GM12891 (cell line): ENCODE measurements around the gene FGD5.

ENCODE experiments used
- PAX5 ChIP-seq: IDR thresholded peaks from 2 replicates; pipeline ENCODE4 v1.6.1; 2011; ENCODE audit warnings: low read length, moderate library complexity, mild to moderate bottlenecking; ENCODE audit not compliant: insufficient read depth, severe bottlenecking
- POLR2A ChIP-seq: IDR thresholded peaks from 2 replicates; pipeline ENCODE4 v1.6.1; 2011; ENCODE audit warnings: low read depth, low read length, control low read depth
- POLR2AphosphoS5 ChIP-seq: IDR thresholded peaks from 2 replicates; pipeline ENCODE4 v1.6.1; 2011; ENCODE audit warnings: low read depth, low read length, control low read depth
- POU2F2 ChIP-seq: IDR thresholded peaks from 2 replicates; pipeline ENCODE4 v1.6.1; 2011; ENCODE audit warnings: low read depth, mild to moderate bottlenecking, control low read depth, low read length, moderate library complexity
- TAF1 ChIP-seq: IDR thresholded peaks from 2 replicates; pipeline ENCODE4 v1.6.1; 2011; ENCODE audit warnings: low read depth, low read length, control low read depth

DNA sequence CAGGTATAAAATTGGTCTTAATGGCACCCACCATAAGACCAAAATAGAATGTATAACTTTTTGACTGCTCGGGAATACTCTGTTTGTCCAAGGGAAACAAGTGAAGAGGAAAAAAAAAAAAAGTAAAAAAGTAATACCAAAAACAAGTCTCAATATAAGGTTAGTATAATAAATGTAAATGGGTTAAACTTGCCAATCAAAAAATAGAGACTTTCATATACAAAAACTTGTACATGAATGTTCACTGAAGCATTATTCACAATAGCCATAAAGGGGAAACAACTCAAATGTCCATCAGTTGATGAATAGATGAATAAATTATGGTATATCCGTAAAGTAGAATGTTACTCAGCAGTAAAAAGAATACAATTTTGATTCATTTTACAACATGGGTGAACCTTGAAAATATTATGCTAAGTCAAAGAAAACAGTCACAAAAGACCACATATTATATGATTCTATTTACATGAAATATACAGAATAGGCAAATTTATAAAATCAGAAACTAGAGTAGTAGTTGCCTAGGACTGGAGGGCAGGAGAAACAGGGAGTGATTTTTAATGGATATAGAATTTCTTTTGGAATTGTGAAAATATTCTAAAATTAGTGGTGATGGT lies 39.6 kb upstream of the FGD5 start:
- no peak for TF ChIP-seq POLR2A
- no peak for TF ChIP-seq POLR2AphosphoS5
- TF ChIP-seq TAF1 = no peak
- TF ChIP-seq PAX5 = no peak
- TF ChIP-seq POU2F2 = no peak
